ENCODE results near the gene GPC3.

- TF ChIP-seq CTCF (IDR thresholded peaks at IDR 0.05; ENCODE audit: low read depth, low read length, poor library complexity, severe bottlenecking), result no peak
- TF ChIP-seq EZH2phosphoT487 (IDR thresholded peaks at IDR 0.05; ENCODE audit: borderline replicate concordance, low read length), result no peak
Measured at GRCh38 chrX:133527825-133528224, 457.6 kb downstream of the GPC3 start.

All from DOHH2 (cell line).